Fibroblast of lung (primary cell): ENCODE results near the gene ADCK2. TPM values are rescaled to one million over a fixed set of nuclear protein-coding genes. Genes with fewer than 3 reads are reported as not detected.
"Not testable (repeated sequence)": the region's sequence is repeated elsewhere in the genome, so short reads cannot be mapped to it uniquely, and the experiment has no call there.

Experiments
- DNase-seq, 2 donors: peaks; one replicate each; pipeline versions ENCODE4 v3.0.0 to v3.0.0-alpha.2; 2010; ENCODE audit warnings: low read depth in 2 of 2
- H2AFZ ChIP-seq: 2 replicates; pipeline ENCODE4 v1.5.1; 2012; ENCODE audit warnings: low read length, control low read depth, inconsistent platforms
- H3K27ac ChIP-seq: 2 replicates; pipeline ENCODE4 v1.5.1; 2011; ENCODE audit warnings: low read length, control low read depth; ENCODE audit not compliant: insufficient read depth
- H3K27me3 ChIP-seq: 2 replicates; pipeline ENCODE4 v1.5.1; 2011; ENCODE audit warnings: mild to moderate bottlenecking, low read length; ENCODE audit not compliant: control insufficient read depth, insufficient read depth
- H3K36me3 ChIP-seq: 2 replicates; pipeline ENCODE4 v1.5.1; 2011; ENCODE audit warnings: low read length; ENCODE audit not compliant: control insufficient read depth, insufficient read depth
- H3K4me1 ChIP-seq: 2 replicates; pipeline ENCODE4 v1.5.1; 2011; ENCODE audit warnings: low read length; ENCODE audit not compliant: control insufficient read depth, insufficient read depth; ENCODE audit errors: extremely low read depth
- H3K4me2 ChIP-seq: 2 replicates; pipeline ENCODE4 v1.5.1; 2011; ENCODE audit warnings: low read length, control low read depth; ENCODE audit not compliant: insufficient read depth; ENCODE audit errors: extremely low read depth
- H3K4me3 ChIP-seq, 4 experiments: fragments of 200-600 bp in 1 of 4; sonication (generic) in 1 of 4; replicated peaks in 1 of 4; 2 replicates each; pipeline ENCODE4 v1.5.1; 2011 to 2016; ENCODE audit warnings: low read length in 4 of 4, low read depth in 3 of 4, mild to moderate bottlenecking in 3 of 4, control low read depth in 2 of 4, inconsistent platforms in 1 of 4, mixed read lengths in 1 of 4; ENCODE audit not compliant: insufficient read depth in 1 of 4; ENCODE audit errors: control extremely low read depth in 1 of 4
- H3K79me2 ChIP-seq: 2 replicates; pipeline ENCODE4 v1.5.1; 2012; ENCODE audit warnings: mild to moderate bottlenecking, low read length, inconsistent platforms; ENCODE audit not compliant: control insufficient read depth, insufficient read depth
- H3K9ac ChIP-seq: 2 replicates; pipeline ENCODE4 v1.5.1; 2011; ENCODE audit warnings: mild to moderate bottlenecking, low read length, control low read depth; ENCODE audit not compliant: insufficient read depth
- H3K9me3 ChIP-seq: 2 replicates; pipeline ENCODE4 v1.5.1; 2012; ENCODE audit warnings: low read depth, low read length; ENCODE audit not compliant: control insufficient read depth, insufficient read depth
- H4K20me1 ChIP-seq: 2 replicates; pipeline ENCODE4 v1.5.1; 2011; ENCODE audit warnings: low read length; ENCODE audit not compliant: control insufficient read depth, insufficient read depth; ENCODE audit errors: extremely low read depth
- CTCF ChIP-seq, 2 donors: IDR thresholded peaks in 1 of 2; conservative IDR thresholded peaks in 1 of 2; 1 replicate in 1 of 2; 2 replicates in 1 of 2; pipeline ENCODE4 v1.5.1; 2011 to 2012; ENCODE audit warnings: low read length in 2 of 2, control low read depth in 1 of 2, inconsistent platforms in 1 of 2, low read depth in 1 of 2, mild to moderate bottlenecking in 1 of 2
- EZH2 ChIP-seq: IDR thresholded peaks from 2 replicates; pipeline ENCODE4 v1.5.1; 2012; ENCODE audit warnings: low read length, control low read depth, mild to moderate bottlenecking; ENCODE audit errors: missing control alignments
- polyA minus RNA-seq: library from RNA; depleted of rRNA, polyadenylated mRNA; stranded (reverse); fragments of >200 nt; gene quantifications from 2 replicates; pipeline ENCODE4 v1.2.3, GENCODE V29; 2011; ENCODE audit warnings: low replicate concordance
- polyA plus RNA-seq, 2 donors: library from polyadenylated mRNA; depleted of rRNA in 1 of 2; stranded (reverse) in 1 of 2; unstranded in 1 of 2; fragments of >200 nt; gene quantifications; 2 replicates each; pipeline ENCODE4 v1.2.1, GENCODE V29; 2011 to 2012; ENCODE audit warnings: missing spikeins in 1 of 2
- total RNA-seq: library from RNA; depleted of rRNA; stranded (reverse); fragments of >200 nt; gene quantifications from 2 replicates; pipeline ENCODE4 v1.2.1, GENCODE V29; 2014

ADCK2 gene
- 24.9 and 37.5 TPM in 2 replicates for total RNA-seq
- 7.1 and 9.5 TPM in 2 replicates for polyA plus RNA-seq
- polyA plus RNA-seq (2012) = 7.9 and 11.0 TPM in 2 replicates
- 7.0 and 12.7 TPM in 2 replicates for polyA minus RNA-seq

GRCh38 chr7:140672382-140673062 is at the start of gene ADCK2:
Gene ADCK2 (plus strand): TSS chr7:140672945. CDS start chr7:140673331, 386 bp downstream.
- Histone ChIP-seq H3K9ac (peak within 1 kb of the TSS; percentile 57), H2AFZ (peak within 1 kb of the TSS; percentile 85), H3K27ac (peak within 1 kb of the TSS; percentile 23), H3K9me3 (no peaks in the 10 kb centered on the region), H3K79me2 (no peaks in the 10 kb centered on the region), H3K36me3 (no peaks in the 10 kb centered on the region), H4K20me1 (no peaks in the 10 kb centered on the region), H3K4me1 (peaks cover 4% of the 10 kb centered on the region), H3K27me3 (no peaks in the 10 kb centered on the region), H3K4me2 (peak within 1 kb of the TSS; percentile 97), H3K4me3 (peak within 1 kb of the TSS; percentile 53 to 73 (median 64))
- TF ChIP-seq CTCF (conservative IDR thresholded peaks at IDR 0.05 in 1 of 2, IDR thresholded peaks at IDR 0.05 in 1 of 2; ENCODE audit: low read depth in 1 of 2, low read length in 2 of 2) (no peak), EZH2 (no peak)
- DNase-seq = no peak

GRCh38 chr7:140623980-140624379 is 48.8 kb upstream of the ADCK2 start:
- Histone ChIP-seq H3K27me3 (no peaks in the 10 kb centered on the region), H3K9me3 (no peaks in the 10 kb centered on the region), H3K79me2 (no peaks in the 10 kb centered on the region), H3K27ac (peak overlapping the region; percentile 58), H4K20me1 (no peaks in the 10 kb centered on the region), H3K4me1 (peaks cover 30% of the 10 kb centered on the region), H3K4me2 (no peak overlapping the region), H3K9ac (peak overlapping the region; percentile 9), H3K4me3 (no peak overlapping the region), H3K36me3 (no peaks in the 10 kb centered on the region), H2AFZ (no peak overlapping the region)
- no peak for DNase-seq
- no peak for TF ChIP-seq EZH2
- no peak for TF ChIP-seq CTCF (conservative IDR thresholded peaks at IDR 0.05 in 1 of 2, IDR thresholded peaks at IDR 0.05 in 1 of 2; ENCODE audit: low read depth in 1 of 2, low read length in 2 of 2)

DNA sequence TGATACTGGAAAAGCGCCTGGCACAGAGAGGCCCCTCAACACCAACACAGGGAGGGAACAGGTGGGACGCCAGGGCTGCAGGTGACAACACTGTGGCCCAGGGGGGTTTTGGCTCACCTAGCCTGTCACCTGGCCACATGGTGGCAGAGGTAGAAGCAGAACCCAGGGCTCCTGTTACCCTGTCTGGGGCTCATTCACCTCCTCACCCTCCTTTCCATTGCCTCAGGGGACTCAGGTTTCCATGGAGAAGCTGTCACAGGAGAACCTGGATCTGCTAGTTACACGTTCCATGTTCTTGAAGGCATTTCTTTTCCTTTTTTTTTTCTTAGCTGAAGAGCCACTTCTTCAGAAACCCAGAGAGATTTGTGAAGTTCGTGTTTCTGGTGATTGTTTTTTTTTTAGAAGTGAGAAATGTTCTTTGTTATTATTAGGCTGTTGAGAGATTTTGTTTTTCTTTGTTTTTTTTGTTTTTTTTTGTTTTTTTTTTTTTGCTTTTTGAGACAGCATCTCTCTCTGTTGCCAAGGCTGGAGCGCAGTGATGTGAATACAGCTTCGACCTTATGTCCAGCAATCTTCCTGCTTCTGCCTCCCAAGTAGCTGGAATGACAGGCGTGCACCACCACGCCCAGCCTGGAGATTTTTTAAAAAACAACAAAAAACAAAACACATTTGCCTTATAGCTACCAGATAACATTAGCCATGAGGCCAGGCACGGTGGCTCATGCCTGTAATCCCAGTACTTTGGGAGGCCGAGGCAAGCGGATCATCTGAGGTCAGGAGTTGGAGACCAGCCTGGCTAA is 48.2 kb upstream of the ADCK2 start:
- DNase-seq = no peak
- Histone ChIP-seq H3K9ac (peak overlapping the region; percentile 9), H3K4me2 (no peak overlapping the region), H3K4me1 (peaks cover 30% of the 10 kb centered on the region), H2AFZ (no peak overlapping the region), H3K27me3 (no peaks in the 10 kb centered on the region), H4K20me1 (no peaks in the 10 kb centered on the region), H3K27ac (peak overlapping the region; percentile 58), H3K36me3 (no peaks in the 10 kb centered on the region), H3K79me2 (no peaks in the 10 kb centered on the region), H3K4me3 (no peak overlapping the region), H3K9me3 (no peaks in the 10 kb centered on the region)
- TF ChIP-seq EZH2 = no peak
- no peak for TF ChIP-seq CTCF (conservative IDR thresholded peaks at IDR 0.05 in 1 of 2, IDR thresholded peaks at IDR 0.05 in 1 of 2; ENCODE audit: low read depth in 1 of 2, low read length in 2 of 2)

- H3K9ac ChIP-seq, H3K4me3 ChIP-seq, H3K9me3 ChIP-seq, H3K36me3 ChIP-seq, H3K27me3 ChIP-seq, H3K4me2 ChIP-seq, H2AFZ ChIP-seq, DNase-seq, H4K20me1 ChIP-seq, H3K79me2 ChIP-seq: not testable (repeated sequence)
- H3K4me1 ChIP-seq = peaks cover 30% of the 10 kb centered on the region
- peak overlapping the region; percentile 88 for H3K27ac ChIP-seq
Observed at GRCh38 chr7:140625192-140625558, 47.6 kb upstream of the ADCK2 start.
